Stimulated activated CD4-positive, alpha-beta T cell treated with anti-CD3 and anti-CD28 coated beads, Interleukin-4, amount 100 ng/mL, for 24 hours (primary cell): Measurements from ENCODE around the gene ARID4A.
"Not testable (repeated sequence)": the region's sequence is repeated elsewhere in the genome, so short reads cannot be mapped to it uniquely, and the experiment has no call there.

Source experiments
- DNase-seq: peaks from one replicate; pipeline ENCODE4 v3.0.0-alpha.2; 2020

Gene ARID4A

DNA sequence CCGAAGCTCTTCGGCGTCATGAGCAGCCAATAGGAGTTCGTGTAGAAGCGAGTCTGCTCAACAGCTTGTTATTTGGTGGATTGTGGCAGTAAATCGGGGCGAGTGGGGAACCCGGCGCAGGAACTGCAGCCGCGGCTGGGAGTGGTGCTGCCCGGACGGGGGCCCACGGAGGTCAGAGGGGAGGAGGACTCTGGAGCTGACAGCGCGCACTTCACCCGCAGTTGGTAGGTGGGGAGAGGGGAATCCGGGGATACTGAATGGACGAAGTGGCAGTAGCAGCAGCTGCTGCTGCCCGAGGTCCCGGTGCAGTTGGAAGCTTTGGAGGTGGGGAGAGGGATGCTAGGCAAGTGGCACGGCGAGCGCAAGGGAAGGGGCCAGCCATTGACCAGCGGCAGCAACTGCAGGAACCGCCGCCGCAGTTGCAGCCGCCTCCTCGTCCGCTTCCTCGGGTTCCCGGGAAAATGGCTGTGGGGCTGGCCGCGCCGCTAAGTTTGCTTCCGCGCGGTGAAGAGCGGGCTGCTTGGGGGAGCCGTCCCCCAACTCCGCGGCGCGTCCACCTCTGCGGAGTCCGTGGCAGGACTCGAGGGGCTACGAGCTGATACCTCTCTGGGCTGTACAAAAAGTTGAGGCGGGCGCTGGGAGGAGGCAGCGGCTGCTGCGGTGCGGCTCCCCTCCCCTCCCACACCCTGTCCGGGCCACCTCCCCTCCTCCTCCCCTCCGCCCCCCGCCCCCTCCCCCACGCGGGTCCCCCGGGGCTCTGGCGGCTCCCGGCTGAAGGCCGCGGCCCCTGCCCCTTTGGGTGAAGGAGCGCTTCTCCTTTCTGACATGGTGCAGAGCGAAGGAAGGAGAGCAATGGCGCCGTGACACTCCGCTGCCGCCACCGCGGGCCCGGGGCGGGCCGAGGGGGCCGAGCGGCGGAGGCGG lies at the start of gene ARID4A:
TSS of gene ARID4A (plus strand) at position 79 of the 924 bp plus-strand sequence. CDS start 1,300 bp downstream, outside the sequence.
- peak; percentile 86 for DNase-seq

- no peak for DNase-seq
Measured at GRCh38 chr14:58249611-58250010, 48.7 kb upstream of the ARID4A start.

DNA sequence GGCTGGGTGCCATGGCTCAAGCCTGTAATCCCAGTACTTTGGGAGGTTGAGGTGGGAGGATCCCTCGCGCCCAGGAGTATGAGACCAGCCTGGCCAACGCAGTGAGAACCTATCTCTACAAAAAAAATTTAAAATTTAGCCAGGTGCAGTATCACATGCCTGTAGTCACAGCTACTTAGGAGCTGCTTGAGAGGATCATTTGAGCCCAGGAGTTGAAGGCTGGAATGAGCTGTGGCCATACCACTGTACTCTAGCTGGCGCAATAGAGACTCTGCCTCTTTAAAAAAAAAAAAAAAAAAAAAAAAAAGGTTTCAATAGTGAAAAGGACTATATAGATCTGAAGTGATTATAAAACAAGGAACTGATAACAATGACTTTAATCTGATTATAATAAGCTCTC lies 40.2 kb upstream of the ARID4A start:
- no peak for DNase-seq

DNA sequence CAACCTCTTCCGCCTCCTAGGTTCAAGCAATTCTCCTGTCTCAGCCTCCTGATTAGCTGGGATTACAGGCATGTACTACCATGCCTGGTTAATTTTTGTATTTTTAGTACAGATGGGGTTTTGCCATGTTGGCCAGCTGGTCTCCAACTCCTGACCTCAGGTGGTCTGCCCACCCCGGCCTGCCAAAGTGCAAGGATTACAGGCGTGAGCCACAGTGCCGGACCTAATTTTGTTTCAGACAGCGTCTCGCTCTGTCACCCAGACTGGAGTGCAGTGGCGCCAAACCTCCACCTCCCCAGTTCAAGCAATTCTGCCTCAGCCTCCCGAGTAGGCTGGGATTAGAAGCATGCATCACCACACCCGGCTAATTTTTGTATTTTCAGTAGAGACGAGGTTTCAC lies 36.4 kb upstream of the ARID4A start:
- DNase-seq: not testable (repeated sequence)

- no peak for DNase-seq
Measured at GRCh38 chr14:58265401-58265800, 33.0 kb upstream of the ARID4A start.

GRCh38 chr14:58270628-58271027 lies 27.7 kb upstream of the ARID4A start:
- no peak for DNase-seq

DNA sequence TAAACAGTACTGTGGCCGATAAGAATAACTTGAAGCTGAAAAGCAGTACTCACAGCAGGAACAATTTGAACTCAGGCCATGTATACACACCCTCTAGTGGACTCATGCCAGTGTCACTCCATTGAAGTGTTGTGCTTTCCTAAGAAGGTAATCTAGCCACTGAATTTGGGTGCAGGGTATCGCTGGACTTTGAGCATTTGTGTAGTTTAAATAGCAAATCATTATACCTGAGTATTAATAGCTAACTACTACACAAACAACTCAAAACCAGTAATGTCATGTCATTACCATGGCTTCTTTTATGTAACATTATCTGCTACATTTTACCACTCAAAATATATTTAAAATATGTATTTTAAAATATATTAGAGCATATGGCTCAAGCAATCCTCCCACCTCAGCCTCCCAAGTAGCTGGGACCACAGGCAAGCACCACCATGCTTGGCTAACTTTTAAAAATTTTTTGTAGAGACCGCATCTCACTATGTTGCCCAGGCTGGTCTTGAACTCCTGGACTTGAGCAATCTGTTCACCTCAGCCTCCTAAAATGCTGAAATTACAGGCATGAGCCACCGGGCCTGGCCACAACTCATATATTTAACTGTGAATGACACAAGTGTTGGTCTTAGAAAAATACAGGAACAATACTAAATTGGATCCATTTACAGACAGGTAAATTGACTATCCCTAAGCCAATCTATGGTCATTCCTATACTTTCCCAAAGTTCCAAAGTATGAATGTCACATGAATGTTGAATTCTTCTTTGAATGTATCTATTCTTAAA lies 25.6 kb upstream of the ARID4A start:
- DNase-seq: no peak

- no peak for DNase-seq
Measured at GRCh38 chr14:58274881-58275280, 23.5 kb upstream of the ARID4A start.

DNA sequence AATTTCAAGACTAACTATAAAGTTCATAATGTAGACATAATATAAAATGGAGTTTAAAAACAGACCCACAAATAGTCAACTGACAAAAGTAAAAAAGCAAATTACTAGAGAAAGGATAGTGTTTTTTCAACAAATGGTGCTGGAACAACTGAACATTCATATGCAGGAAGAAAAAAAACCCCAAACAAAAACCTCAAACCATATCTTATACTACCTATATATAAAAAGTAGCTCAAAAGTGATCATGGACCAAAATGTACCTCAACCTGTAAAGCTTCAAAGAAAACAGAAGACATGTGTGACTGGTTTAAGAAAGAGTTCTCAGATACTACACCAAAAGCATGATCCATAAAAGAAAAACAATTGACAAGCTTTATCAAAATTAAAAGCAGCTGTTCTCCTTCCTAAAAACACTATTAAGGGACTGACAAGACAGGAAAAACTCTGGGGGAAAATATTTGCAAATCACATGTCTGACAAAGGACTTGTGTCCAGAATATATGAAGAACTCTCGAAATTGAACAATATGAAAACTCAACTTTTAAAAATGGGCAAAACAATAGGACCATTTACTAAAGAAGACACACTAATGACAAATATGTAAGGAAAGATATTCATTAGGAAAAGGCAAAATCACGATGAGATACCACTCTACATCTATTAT lies 22.7 kb upstream of the ARID4A start:
- no peak for DNase-seq

GRCh38 chr14:58276208-58276607 lies 22.1 kb upstream of the ARID4A start:
- DNase-seq: no peak

DNA sequence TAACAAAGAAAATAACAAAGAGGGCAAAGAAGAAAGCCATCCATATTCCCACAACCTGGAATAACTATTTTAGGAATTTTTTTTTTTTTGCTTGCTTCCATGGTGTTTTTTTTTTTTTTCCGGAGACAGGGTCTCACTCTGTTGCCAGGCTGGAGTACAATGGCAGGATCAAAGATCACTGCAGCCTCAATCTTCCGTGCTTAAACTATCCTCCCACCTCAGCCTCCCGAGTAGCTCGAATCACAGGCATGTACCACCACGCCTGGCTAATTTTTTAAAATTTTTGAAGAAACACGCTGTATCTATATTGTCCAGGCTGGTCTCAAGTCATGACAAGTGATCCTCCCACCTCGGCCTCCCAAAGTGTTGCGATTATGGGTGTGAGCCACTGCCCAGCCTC lies 20.2 kb upstream of the ARID4A start:
- no peak for DNase-seq

- peak; percentile 19 for DNase-seq
Measured at GRCh38 chr14:58280954-58281787, 17.2 kb upstream of the ARID4A start.

DNA sequence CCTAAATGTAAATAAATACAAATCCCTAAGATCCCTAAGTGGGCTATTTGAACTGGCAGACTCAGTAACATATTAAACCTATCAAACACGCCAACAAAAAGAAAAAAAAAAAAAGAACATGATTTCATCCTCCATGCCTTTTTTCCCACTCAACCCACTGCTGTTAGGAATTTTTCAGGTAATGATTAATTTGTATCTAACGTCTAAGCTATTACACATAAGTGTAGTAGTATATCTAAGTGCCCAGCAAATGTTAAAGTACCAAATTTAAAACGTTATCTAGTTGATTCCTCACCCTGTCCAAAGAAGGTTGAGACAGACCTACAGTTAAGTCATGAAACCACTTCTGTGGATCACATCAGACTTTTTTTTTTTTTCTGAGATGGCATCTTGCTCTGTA lies 16.4 kb upstream of the ARID4A start:
- no peak for DNase-seq

DNA sequence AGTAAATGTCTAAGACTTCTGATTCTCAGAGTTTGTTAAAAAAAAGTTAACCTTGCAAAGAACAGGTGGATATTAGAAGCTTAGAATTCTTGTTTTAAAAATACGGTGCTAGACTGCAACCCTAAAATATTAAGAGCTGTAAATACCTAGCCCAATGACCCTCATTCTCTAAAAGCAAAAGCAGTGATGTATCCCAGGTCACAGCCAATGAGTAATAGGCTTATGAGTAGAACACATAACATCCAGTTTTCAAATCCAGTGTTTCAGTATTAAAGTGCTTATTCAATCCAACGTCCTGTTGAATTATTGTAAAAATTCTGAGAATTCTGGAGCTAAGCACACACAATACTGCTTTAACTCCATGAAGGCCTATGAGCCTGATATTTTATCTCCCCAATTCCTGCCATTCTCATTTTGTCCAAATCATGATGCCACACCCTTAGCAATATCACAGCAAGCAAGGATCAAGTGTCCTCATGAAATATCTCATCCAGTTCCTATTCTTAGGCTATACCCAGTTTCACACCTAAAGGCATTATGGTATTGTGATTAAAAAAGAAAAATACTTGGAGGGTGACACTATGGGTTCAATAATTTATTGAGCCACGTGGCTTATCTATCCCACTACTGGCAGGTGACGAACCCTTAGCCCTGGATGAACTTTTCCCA lies 15.3 kb upstream of the ARID4A start:
- DNase-seq: no peak

GRCh38 chr14:58283730-58284129 lies 14.6 kb upstream of the ARID4A start:
- DNase-seq: no peak

- no peak for DNase-seq
Measured at GRCh38 chr14:58285132-58285531, 13.2 kb upstream of the ARID4A start.

GRCh38 chr14:58287607-58288042 lies 10.7 kb upstream of the ARID4A start:
- DNase-seq: no peak

- DNase-seq: no peak
Measured at GRCh38 chr14:58288106-58288792, 10.1 kb upstream of the ARID4A start.

DNA sequence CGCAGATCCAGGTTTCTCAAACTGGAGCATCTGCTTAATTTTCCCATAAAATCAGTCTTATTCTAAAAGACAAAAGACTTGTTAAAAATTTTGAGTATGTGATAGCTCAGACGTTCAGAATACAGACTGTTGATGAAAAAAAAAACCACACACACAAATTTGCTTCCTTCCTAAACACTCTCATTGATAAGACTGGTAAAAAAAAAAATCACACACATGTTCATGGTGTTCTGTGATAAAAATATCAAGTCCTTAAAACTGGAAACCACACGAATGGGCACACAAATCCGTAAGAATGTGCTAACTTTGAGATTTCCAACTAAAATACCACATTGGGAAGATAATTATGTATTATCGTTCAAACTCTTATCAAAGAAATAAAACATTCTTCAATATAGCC lies 6.7 kb upstream of the ARID4A start:
- DNase-seq: no peak

- no peak for DNase-seq
Measured at GRCh38 chr14:58292187-58292586, 6.2 kb upstream of the ARID4A start.

DNA sequence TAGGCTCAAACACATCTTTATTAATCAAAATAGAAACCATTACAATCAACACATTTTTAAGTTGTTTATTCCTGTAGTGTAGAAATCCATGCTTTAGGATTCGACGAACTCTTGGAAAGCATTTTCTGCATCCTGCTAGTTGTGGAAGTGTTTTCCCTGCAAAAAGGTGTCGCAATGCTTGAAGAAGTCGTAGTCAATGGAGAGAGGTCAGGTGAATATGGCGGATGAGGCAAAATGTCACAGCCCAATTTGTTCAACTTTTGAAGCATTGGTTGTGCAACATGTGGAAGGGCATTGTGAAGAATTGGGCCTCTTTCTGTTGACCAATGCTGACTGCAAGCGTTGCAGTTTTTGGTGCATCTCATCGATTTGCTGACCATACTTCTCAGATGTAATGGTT lies 4.2 kb upstream of the ARID4A start:
- DNase-seq: no peak
